Coronary artery (tissue), 2 donors: ENCODE data around the gene ADGRL2.

Experiments
- DNase-seq: peaks from one replicate; pipeline ENCODE4 v3.0.0-alpha.2; 2017; ENCODE audit warnings: low spot score
- H3K27ac ChIP-seq, 2 donors: fragments of 200-600 bp; sonication (generic); one replicate each; pipeline ENCODE4 v1.5.1; 2016 to 2019
- H3K4me3 ChIP-seq: fragments of 200-600 bp; sonication (generic); 2 replicates; pipeline ENCODE4 v1.5.1; 2016; ENCODE audit warnings: mild to moderate bottlenecking, moderate library complexity
- TF ChIP-seq, protein P1 (sequence below): fragments of 200-600 bp; sonication (generic); IDR thresholded peaks from one replicate; pipeline ENCODE4 v1.5.1; 2019; ENCODE audit warnings: antibody characterized with exemption

ADGRL2 gene

DNA sequence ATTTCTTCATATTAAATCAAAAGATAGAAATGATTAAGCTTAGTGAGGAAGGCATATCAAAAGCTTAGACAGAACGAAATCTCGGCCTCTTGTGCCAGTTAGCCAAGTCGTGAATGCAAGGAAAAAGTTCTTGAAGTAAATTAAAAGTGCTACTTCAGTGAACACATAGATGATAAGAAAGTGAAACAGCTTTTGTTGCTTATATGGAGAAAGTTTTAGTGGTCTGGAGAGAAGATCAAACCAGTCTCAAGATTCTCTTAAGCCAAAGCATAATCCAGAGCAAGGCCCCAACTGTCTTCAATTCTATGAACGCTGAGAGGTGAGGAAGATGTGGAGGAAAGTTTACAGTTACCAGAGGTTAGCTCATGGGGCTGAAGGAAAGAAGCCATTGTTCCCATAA is 88.4 kb downstream of the ADGRL2 start:
- H3K4me3 ChIP-seq: no peak overlapping the region
- no peak overlapping the region for H3K27ac ChIP-seq
- TF ChIP-seq, protein P1, sequence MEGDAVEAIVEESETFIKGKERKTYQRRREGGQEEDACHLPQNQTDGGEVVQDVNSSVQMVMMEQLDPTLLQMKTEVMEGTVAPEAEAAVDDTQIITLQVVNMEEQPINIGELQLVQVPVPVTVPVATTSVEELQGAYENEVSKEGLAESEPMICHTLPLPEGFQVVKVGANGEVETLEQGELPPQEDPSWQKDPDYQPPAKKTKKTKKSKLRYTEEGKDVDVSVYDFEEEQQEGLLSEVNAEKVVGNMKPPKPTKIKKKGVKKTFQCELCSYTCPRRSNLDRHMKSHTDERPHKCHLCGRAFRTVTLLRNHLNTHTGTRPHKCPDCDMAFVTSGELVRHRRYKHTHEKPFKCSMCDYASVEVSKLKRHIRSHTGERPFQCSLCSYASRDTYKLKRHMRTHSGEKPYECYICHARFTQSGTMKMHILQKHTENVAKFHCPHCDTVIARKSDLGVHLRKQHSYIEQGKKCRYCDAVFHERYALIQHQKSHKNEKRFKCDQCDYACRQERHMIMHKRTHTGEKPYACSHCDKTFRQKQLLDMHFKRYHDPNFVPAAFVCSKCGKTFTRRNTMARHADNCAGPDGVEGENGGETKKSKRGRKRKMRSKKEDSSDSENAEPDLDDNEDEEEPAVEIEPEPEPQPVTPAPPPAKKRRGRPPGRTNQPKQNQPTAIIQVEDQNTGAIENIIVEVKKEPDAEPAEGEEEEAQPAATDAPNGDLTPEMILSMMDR: no peak
- no peak for DNase-seq

DNA sequence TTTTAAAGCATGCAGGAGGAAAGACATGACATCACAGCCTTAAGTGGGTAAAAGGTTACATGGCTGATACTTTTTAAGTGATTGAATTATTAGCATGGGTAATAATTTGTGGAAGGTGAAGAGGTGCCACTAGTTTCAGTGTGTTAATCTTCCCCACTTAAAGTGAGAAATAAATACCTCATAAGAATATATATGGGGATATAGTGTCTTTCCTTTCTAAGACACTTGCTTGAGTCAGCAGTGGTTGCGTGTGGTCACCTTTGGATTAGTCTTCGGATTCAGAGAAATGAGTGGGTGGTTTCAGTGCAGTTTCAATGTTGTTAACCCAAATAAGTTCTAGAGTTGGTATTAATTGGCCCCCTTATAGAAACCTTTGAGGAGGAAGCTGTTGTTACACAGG is 94.1 kb downstream of the ADGRL2 start:
- no peak for DNase-seq
- H3K4me3 ChIP-seq: no peak overlapping the region
- TF ChIP-seq, protein P1: no peak
- H3K27ac ChIP-seq: no peak overlapping the region

DNA sequence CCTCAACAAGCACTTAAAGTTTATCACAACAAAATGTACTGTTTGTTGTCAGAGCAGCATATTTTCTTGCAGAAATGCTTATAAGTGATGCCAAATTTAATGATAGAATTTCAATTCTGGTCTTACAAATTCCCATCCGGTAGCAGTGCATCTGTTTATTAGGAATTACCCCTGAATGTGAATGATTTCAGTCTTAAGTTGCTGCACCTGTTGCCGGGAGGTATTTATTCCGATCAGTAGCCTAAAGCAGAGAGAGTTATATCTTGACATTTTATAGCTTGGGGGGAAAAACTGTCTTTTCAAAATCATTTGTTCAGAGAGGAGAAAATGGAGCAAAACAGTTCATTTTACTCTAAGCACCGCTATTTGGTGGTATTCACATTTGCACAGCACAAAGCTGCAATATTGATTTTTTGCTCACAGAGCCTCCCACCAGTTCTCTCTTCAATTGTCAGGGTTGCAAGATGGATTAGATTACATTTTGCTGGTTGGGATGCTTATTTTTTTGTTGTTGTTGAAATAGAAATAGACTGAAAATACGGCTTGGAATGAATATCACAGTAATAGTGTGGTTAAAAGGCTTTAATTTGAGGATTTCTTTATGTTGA is 98.6 kb downstream of the ADGRL2 start:
- DNase-seq: no peak
- Histone ChIP-seq H3K27ac (no peak overlapping the region), H3K4me3 (no peak overlapping the region)
- TF ChIP-seq, protein P1: no peak

DNA sequence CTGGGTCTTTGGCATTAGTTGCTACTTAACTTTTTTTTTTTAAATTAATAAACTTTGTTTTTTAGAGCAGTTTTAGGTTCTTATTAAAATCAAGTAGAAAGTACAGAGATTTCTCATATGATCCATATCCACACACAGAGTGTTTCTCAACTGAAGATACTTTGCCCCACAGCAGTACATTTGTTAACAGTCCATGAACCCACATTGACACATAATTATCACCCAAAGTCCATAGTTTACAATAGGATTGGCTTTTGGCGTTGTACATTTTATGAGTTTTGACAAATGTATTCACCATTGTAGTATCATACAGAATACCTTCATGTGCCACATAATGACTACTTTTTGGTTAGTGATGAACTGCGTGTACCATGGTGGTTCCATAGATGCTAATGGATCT is 106.8 kb downstream of the ADGRL2 start:
- Histone ChIP-seq H3K4me3 (no peak overlapping the region), H3K27ac (no peak overlapping the region)
- no peak for DNase-seq
- TF ChIP-seq, protein P1: no peak

DNA sequence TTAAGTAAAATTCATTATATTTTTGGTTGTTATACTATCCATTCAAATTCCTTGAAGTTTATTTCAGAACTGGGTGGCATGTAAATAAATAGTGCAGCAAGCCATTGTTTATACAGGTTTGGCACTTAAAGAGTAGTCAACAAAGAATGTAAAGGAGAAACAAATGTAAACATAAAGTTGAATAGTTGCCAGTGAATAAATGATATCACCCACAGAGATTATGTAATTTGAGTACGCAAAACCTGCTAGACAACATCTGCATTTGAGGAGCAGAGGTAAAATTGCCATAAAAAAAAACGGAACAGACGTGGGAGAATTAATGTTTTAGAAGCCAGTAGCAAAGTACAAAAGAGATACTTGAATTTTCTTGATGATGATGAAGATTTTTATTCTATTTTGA is 111.6 kb downstream of the ADGRL2 start:
- no peak for DNase-seq
- TF ChIP-seq, protein P1: no peak
- Histone ChIP-seq H3K27ac (no peak overlapping the region), H3K4me3 (no peak overlapping the region)

DNA sequence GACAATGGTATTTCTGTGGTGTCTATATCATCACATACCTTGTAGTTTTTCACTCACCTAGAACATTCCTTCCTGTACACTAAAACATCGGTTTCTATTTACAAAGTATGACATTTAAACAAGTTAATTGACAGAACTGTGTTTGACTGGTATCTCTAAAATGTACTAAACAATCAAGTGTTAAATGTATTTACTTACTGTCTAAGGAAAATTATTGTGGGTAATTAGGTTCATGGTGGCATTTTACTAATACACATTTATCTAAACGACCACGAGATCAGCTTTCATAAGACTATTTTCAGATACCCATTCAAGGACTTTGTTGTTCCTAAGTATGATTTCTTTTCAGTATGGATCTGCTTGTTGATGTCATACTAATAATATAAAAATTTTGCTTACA is 115.2 kb downstream of the ADGRL2 start:
- Histone ChIP-seq H3K4me3 (no peak overlapping the region), H3K27ac (no peak overlapping the region)
- DNase-seq: no peak
- TF ChIP-seq, protein P1: no peak

DNA sequence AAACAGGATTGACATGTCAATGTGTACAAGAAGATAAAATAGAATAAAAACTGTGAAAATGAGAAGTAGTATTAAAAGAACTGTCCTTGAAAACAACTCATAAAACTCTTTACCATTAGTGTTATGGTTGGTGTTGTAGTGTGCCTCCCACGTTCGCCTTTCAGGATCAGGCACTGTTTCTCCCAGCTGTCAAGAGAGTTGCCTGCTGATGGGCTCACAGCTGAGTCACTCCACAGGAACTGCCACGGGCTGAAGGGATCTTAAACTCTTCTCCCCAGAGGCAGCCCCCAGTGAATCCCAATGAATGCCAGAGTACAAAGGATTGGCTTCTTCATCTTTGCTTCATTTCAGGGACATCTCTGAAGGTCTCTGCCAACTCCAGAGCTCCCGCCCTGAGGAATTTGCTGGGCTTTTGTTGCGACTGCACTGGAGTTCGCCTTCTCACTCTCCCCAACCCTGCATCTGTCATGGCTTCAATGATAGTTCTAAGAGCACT is 119.6 kb downstream of the ADGRL2 start:
- TF ChIP-seq, protein P1: no peak
- no peak for DNase-seq
- Histone ChIP-seq H3K4me3 (peak overlapping the region; percentile 28), H3K27ac (no peak overlapping the region)
